GM15510 (cell line): ENCODE results near the gene SDF4.
A peak's percentile ranks its signal among the peaks of the same experiment; 100 is the strongest.

Experiments used
- POLR2A ChIP-seq: IDR thresholded peaks from 3 replicates; pipeline ENCODE4 v1.6.1; 2011; ENCODE audit warnings: borderline replicate concordance; ENCODE audit not compliant: insufficient read length; ENCODE audit errors: extremely low read depth

SDF4 gene, protein sequence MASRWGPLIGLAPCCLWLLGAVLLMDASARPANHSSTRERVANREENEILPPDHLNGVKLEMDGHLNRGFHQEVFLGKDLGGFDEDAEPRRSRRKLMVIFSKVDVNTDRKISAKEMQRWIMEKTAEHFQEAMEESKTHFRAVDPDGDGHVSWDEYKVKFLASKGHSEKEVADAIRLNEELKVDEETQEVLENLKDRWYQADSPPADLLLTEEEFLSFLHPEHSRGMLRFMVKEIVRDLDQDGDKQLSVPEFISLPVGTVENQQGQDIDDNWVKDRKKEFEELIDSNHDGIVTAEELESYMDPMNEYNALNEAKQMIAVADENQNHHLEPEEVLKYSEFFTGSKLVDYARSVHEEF

GRCh38 chr1:1231400-1232207 lies at the start of gene SDF4:
Gene SDF4, minus strand, starts transcription at chr1:1232001. Its CDS starts 3,229 bp downstream, at chr1:1228772.
- peak; percentile 91 for TF ChIP-seq POLR2A

GRCh38 chr1:1280782-1281481 lies 49.1 kb upstream of the SDF4 start:
- TF ChIP-seq POLR2A, result no peak

- TF ChIP-seq POLR2A, result no peak
These were observed 47.2 kb upstream of the SDF4 start for GRCh38 chr1:1279028-1279427.

- no peak for TF ChIP-seq POLR2A
These were observed 46.8 kb upstream of the SDF4 start for GRCh38 chr1:1278620-1279019.

GRCh38 chr1:1275836-1276235 lies 44.0 kb upstream of the SDF4 start:
- TF ChIP-seq POLR2A, result no peak

DNA sequence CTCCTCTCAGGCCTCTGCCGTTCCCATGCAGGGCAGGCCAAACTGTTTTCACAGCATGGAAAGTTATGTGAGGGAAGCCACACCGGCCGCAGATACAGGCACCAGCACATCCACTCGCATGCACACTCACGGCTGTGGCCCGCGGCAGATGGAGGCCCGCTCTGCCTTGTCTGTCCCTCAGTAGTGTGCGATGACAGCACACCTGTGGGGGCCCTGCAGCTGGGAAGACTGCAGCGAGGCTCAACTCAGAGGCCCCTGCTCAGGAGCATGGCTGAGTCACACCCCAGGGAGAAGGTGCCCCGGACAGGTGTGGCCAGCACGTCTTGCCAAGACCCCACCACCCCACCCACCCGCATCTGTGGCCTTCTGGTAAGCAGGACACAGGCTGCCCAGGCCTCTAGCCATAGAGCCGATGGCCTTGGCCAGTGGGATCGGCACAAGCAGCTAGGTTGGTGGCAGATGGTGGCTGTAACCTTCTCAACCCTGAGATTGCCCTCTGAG lies 43.2 kb upstream of the SDF4 start:
- no peak for TF ChIP-seq POLR2A

GRCh38 chr1:1274299-1274930 lies 42.6 kb upstream of the SDF4 start:
- TF ChIP-seq POLR2A, result no peak

DNA sequence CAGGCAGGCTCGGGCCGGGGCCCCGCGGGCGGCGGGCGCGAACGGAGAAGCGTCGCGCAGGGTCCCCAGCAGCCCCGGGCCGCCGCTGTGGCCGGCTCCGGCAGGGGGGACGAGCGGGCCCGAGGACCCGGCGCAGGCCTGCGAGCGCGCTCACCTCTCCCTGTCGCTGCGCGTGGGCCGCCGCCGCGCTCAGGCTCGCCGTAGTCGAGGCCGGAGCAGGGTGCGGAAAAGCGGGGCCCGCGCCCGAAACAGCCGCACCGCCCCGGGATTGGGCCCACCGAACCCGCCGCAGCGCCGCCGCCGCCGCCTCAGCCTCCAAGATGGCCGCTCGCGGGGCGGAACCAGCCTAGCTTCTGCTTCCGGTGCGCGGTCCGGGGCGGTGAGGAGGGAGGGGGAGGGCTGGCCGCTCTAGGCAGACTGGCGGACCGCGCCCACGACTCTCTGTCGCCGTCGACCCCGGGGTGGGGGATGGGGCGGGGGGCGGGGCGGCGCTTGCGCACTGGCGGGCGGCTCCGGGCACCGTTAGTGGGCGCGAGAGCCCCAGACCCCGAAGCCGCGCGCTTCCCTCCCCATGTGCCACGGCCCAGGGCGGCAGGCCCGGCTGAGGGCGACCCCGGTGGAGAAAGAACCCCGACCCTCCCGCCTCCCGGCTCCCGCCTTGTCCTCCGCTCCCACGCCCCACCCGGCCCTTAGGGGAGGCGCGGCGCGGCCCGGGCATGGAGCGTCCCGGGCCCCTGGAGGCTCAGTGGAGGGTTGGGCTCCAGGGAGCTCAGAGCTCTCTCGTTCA lies 41.9 kb upstream of the SDF4 start, which contains the start of gene UBE2J2:
Gene UBE2J2, minus strand, starts transcription at position 343 of the 787 bp plus-strand sequence. CDS start 5,862 bp downstream, outside the sequence.
- peak; percentile 80 for TF ChIP-seq POLR2A

- no peak for TF ChIP-seq POLR2A
These were observed 41.4 kb upstream of the SDF4 start for GRCh38 chr1:1273209-1273511.

- TF ChIP-seq POLR2A, result no peak
These were observed 40.8 kb upstream of the SDF4 start for GRCh38 chr1:1272341-1273208.

DNA sequence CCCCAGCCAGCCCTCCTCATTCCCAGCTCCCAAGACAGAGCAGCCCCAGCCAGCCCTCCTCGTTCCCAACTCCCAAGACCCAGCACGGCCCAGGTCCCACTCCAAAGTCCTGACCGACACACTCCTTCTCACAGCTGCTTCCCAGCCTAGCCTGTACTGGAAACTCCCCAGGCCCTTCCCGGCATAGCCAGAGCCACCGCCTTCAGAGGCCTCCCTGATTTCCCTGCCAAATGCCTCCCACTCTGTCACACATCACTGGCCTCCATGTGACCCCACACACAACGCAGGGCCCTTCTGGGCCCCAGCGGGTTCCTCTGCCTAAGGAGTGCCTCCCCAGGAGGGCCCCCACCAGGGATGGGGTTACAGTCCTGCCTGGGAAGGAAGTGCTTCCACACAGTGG lies 39.0 kb upstream of the SDF4 start:
- no peak for TF ChIP-seq POLR2A

- no peak for TF ChIP-seq POLR2A
These were observed 36.5 kb upstream of the SDF4 start for GRCh38 chr1:1268284-1268682.
